Sigmoid colon (tissue), 7 donors: Measurements from ENCODE around the gene BCAR3. TPM values are rescaled to one million over a fixed set of nuclear protein-coding genes. Genes with fewer than 3 reads are reported as not detected.

Experiments used
- DNase-seq: peaks from one replicate; pipeline ENCODE4 v3.0.0-alpha.2; 2019
- H3K27ac ChIP-seq, 4 donors: fragments of 200-600 bp; sonication (generic); one replicate each; pipeline ENCODE4 v1.5.1; 2016 to 2019; ENCODE audit warnings: mild to moderate bottlenecking in 1 of 4
- H3K27me3 ChIP-seq, 3 donors: fragments of 200-600 bp; sonication (generic); one replicate each; pipeline ENCODE4 v1.5.1; 2019; ENCODE audit warnings: mild to moderate bottlenecking in 1 of 3
- H3K36me3 ChIP-seq, 4 donors: fragments of 200-600 bp; sonication (generic); one replicate each; pipeline ENCODE4 v1.5.1; 2016 to 2019
- H3K4me1 ChIP-seq, 4 donors: fragments of 200-600 bp; sonication (generic); one replicate each; pipeline ENCODE4 v1.5.1; 2017 to 2019
- H3K4me3 ChIP-seq, 4 donors: fragments of 200-600 bp; sonication (generic); one replicate each; pipeline ENCODE4 v1.5.1; 2017 to 2019; ENCODE audit warnings: mild to moderate bottlenecking in 2 of 4, moderate library complexity in 1 of 4
- H3K9me3 ChIP-seq, 4 donors: fragments of 200-600 bp in 3 of 4; sonication (generic) in 3 of 4; one replicate each; pipeline versions ENCODE4 v1.5.1 to v1.6.1; 2013 to 2019
- EP300 ChIP-seq, 4 donors: sonication (generic); formaldehyde crosslinking; IDR thresholded peaks; one replicate each; pipeline ENCODE4 v1.6.1; 2017; ENCODE audit warnings: antibody characterized with exemption in 4 of 4
- POLR2A ChIP-seq, 2 donors: fragments of 450-650 bp; IDR thresholded peaks; one replicate each; pipeline ENCODE4 v1.6.1; 2016; ENCODE audit warnings: antibody characterized with exemption in 2 of 2, mild to moderate bottlenecking in 2 of 2, moderate library complexity in 2 of 2
- POLR2AphosphoS5 ChIP-seq, 4 donors: sonication (generic); formaldehyde crosslinking; IDR thresholded peaks; one replicate each; pipeline ENCODE4 v1.6.1; 2017; ENCODE audit warnings: antibody characterized with exemption in 4 of 4
- WGBS, 2 donors: extraction: QIAGEN DNeasy Blood & Tissue Kit; methylation state at CpG; one replicate each; pipeline ENCODE4 v1.1.7; 2013; 5-methylcytosine and 5-hydroxymethylcytosine counted together
- intact Hi-C: fragments of 100-400 bp; cut with DNase I; formaldehyde crosslinking; loops from one replicate; pipeline ENCODE4 v1.15.1; 2023
- polyA plus RNA-seq, 3 donors: library from polyadenylated mRNA; stranded (reverse); fragments of 200-250 nt; gene quantifications; one replicate each; pipeline ENCODE4 v1.2.3, GENCODE V29; 2013
- total RNA-seq, 4 donors: library from RNA; depleted of rRNA; stranded (reverse); fragments of >200 nt; gene quantifications; one replicate each; pipeline ENCODE4 v1.1.0, GENCODE V29; 2016
- TF ChIP-seq, protein P1 (sequence below), 4 experiments: fragments of 450-650 bp in 3 of 4; fragments of 200-600 bp in 1 of 4; IDR thresholded peaks; one replicate each; pipeline ENCODE4 v1.5.1; 2016 to 2019; ENCODE audit warnings: antibody characterized with exemption in 4 of 4, mild to moderate bottlenecking in 3 of 4, moderate library complexity in 2 of 4
- donor health status: healthy with polysubstance abuse.
- donor health status: Bipolar disorder and iron deficiency.
- donor health status: healthy.

BCAR3 gene
- total and polyA plus RNA-seq, 7 donors = 12.3 to 43.2 (median 22.1) TPM

DNA sequence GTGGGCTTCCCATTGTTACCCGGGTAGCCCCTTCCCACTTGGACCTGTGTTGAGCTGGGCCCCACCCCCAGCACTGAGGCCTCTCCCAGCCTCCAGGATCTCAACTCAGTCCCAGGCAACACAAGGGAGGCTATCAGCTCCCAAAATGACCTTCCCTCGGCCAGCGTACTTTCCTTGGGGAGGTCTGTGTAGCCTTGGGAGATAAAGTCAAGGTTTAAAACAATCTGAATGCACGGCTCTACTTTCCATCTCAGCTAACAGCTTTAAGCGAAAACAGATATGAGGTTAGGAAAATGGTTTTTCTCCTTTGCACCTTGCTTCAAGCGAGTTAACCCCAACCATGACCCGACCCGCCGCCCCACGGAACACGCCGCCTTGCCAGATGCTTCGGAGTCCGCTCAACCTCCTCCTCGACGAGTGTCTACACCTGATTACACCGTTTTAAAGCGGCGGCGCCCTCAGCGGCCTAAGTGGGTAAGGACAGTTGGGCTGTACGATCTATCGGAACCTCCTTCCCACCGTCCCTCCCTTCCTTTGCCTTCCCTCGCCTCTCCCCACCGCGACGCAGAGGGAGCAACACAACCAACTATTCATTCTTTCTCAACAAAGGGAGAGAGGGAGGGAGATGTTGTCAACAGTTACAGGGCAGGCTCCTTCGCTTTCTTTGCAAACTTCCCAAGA is 1.1 kb downstream of the BCAR3 start:
- DNase-seq = peak; percentile 91
- Histone ChIP-seq H3K36me3 (no peaks in the 10 kb centered on the region), H3K27ac (peak overlapping the region; percentile 80 to 93 (median 90)), H3K27me3 (no peaks in the 10 kb centered on the region), H3K4me1 (peaks cover 0 to 33% (median 15%) of the 10 kb centered on the region in 4 donors), H3K4me3 (peak overlapping the region; percentile 81 to 90 (median 88)), H3K9me3 (no peaks in the 10 kb centered on the region)
- 14 to 17% methylated on average over 29 of the region's 29 CpGs for WGBS, 2 donors
- TF ChIP-seq EP300 (IDR thresholded peaks at IDR 0.05) = no peak
- TF ChIP-seq, protein P1, sequence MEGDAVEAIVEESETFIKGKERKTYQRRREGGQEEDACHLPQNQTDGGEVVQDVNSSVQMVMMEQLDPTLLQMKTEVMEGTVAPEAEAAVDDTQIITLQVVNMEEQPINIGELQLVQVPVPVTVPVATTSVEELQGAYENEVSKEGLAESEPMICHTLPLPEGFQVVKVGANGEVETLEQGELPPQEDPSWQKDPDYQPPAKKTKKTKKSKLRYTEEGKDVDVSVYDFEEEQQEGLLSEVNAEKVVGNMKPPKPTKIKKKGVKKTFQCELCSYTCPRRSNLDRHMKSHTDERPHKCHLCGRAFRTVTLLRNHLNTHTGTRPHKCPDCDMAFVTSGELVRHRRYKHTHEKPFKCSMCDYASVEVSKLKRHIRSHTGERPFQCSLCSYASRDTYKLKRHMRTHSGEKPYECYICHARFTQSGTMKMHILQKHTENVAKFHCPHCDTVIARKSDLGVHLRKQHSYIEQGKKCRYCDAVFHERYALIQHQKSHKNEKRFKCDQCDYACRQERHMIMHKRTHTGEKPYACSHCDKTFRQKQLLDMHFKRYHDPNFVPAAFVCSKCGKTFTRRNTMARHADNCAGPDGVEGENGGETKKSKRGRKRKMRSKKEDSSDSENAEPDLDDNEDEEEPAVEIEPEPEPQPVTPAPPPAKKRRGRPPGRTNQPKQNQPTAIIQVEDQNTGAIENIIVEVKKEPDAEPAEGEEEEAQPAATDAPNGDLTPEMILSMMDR (IDR thresholded peaks at IDR 0.05) = peak; percentile 25 to 78 (median 68)
- TF ChIP-seq POLR2AphosphoS5 (IDR thresholded peaks at IDR 0.05) = peak; percentile 67 to 83 (median 82)
- peak in 1 of 2 donors; percentile 19 for TF ChIP-seq POLR2A (IDR thresholded peaks at IDR 0.05)
- intact Hi-C loops = loop anchor here (2.0 kb wide), 4 partner anchors 14 to 164 kb away; no protein-coding TSS in a partner anchor

DNA sequence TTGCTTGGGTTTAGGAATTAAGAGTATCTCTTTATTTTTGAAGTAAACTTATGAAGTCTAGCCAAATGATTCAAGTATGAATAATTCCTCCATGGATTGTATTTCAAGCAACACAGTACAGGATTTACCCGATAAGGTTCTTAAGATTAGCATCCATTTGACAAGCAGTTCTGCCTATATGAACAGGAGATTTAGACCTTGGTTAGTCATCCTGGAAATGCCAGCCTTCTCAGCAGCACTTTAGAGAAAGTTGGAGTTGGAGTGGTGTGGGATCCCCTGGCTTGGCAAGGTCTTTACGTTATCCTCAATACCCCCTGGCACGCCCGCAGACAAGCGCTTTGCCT is 1.6 kb downstream of the BCAR3 start:
- no peaks in the 10 kb centered on the region for H3K9me3 ChIP-seq
- peak overlapping the region in 3 of 4 donors; percentile 81 to 90 (median 86) for H3K4me3 ChIP-seq
- H3K27ac ChIP-seq = peak overlapping the region; percentile 80 to 93 (median 90)
- no peaks in the 10 kb centered on the region for H3K36me3 ChIP-seq
- intact Hi-C loops = loop anchor here (2.0 kb wide), 4 partner anchors 13 to 165 kb away; no protein-coding TSS in a partner anchor
- H3K4me1 ChIP-seq = peaks cover 0 to 38% (median 20%) of the 10 kb centered on the region in 4 donors
- TF ChIP-seq, protein P1 (IDR thresholded peaks at IDR 0.05) = no peak
- TF ChIP-seq EP300 (IDR thresholded peaks at IDR 0.05) = no peak
- TF ChIP-seq POLR2A (IDR thresholded peaks at IDR 0.05) = no peak
- no peak for TF ChIP-seq POLR2AphosphoS5 (IDR thresholded peaks at IDR 0.05)
- H3K27me3 ChIP-seq = no peaks in the 10 kb centered on the region
- no peak for DNase-seq
- 87 to 89% methylated on average over 5 of the region's 5 CpGs for WGBS, 2 donors

DNA sequence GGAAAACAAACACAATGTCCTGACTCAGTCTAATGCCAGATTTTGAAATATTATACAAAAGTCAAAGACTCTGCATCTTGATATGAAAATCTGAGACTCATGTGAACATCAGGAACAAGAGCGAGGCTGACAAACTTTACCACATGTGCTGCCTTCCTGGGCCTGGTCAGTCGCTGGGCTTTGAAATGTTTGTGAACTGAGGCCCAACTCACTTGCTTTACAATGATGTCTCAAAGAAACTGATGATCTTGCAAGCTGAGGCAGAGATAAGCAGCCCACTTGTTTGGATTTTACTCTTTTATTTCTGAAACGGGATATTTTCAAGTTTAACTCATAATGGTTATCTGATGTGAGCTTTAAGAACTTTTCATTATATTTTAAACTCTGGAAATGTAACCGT is 2.1 kb downstream of the BCAR3 start:
- DNase-seq = no peak
- 84 to 88% methylated on average over 4 of the region's 4 CpGs for WGBS, 2 donors
- Histone ChIP-seq H3K36me3 (no peaks in the 10 kb centered on the region), H3K27ac (peak overlapping the region; percentile 80 to 93 (median 90)), H3K9me3 (no peaks in the 10 kb centered on the region), H3K4me3 (no peak overlapping the region), H3K4me1 (peaks cover 0 to 43% (median 25%) of the 10 kb centered on the region in 4 donors), H3K27me3 (no peaks in the 10 kb centered on the region)
- intact Hi-C loops = loop anchor here (5.0 kb wide), 1 partner anchor 232 kb away; the partner anchor contains the start of gene FNBP1L
- TF ChIP-seq POLR2AphosphoS5 (IDR thresholded peaks at IDR 0.05) (no peak), POLR2A (IDR thresholded peaks at IDR 0.05) (no peak), EP300 (IDR thresholded peaks at IDR 0.05) (no peak)
- TF ChIP-seq, protein P1 (IDR thresholded peaks at IDR 0.05) = no peak

DNA sequence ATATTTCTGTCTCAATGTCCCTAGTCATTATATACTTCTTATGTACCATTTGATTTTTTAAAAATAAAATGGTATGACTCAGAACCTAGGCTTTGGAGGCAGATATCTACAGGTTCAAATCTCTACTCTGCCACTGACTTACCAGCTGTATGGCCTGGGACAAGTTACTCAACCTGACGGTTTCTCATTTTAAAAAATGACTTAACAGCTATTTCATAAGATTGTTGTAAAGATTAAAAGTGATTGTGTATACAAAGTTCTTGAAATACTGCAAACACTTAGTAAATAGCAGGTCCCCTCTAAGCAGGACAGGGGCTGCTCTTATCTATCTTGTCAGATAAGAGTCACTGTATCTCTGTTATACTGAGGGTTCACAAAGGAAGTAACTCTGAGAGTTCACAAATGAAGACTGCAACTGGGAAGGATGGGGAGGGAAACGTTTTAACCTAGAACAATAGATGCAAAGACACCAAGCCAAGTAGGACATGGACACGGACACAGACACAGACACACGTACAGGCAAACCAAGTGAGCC is 2.6 kb downstream of the BCAR3 start:
- TF ChIP-seq POLR2A (IDR thresholded peaks at IDR 0.05) (no peak), EP300 (IDR thresholded peaks at IDR 0.05) (no peak)
- TF ChIP-seq, protein P1 (IDR thresholded peaks at IDR 0.05) = no peak
- Histone ChIP-seq H3K27me3 (no peaks in the 10 kb centered on the region), H3K36me3 (no peaks in the 10 kb centered on the region), H3K9me3 (no peaks in the 10 kb centered on the region), H3K4me3 (no peak overlapping the region), H3K4me1 (peaks cover 0 to 49% (median 30%) of the 10 kb centered on the region in 4 donors), H3K27ac (peak overlapping the region in 3 of 4 donors; percentile 89 to 93 (median 91))
- intact Hi-C loops = loop anchor here (5.0 kb wide), 1 partner anchor 232 kb away; the partner anchor contains the start of gene FNBP1L
- no peak for DNase-seq
- WGBS, 2 donors = 71 to 74% methylated on average over 4 of the region's 4 CpGs
